Left kidney (tissue), 2 donors: ENCODE data around the gene ICOSLG. TPM values are rescaled to one million over a fixed set of nuclear protein-coding genes. Genes with fewer than 3 reads are reported as not detected.
"Not testable (repeated sequence)": the region's sequence is repeated elsewhere in the genome, so short reads cannot be mapped to it uniquely, and the experiment has no call there.

Experiments
- DNase-seq: peaks from one replicate; pipeline ENCODE4 v3.0.0-alpha.2; 2013
- polyA plus RNA-seq: library from polyadenylated mRNA; unstranded; fragments of 120-200 nt; gene quantifications from one replicate; pipeline ENCODE4 v1.2.1, GENCODE V29; 2013; ENCODE audit not compliant: insufficient read length

Gene ICOSLG
- polyA plus RNA-seq, 1 donor = 7.3 TPM

- DNase-seq = not testable (repeated sequence)
These were observed 58.5 kb downstream of the ICOSLG start for GRCh38 chr21:44182202-44182601.

- not testable (repeated sequence) for DNase-seq
These were observed 59.2 kb downstream of the ICOSLG start for GRCh38 chr21:44181506-44181905.

- not testable (repeated sequence) for DNase-seq
These were observed 64.6 kb downstream of the ICOSLG start for GRCh38 chr21:44176127-44176526.

GRCh38 chr21:44175189-44175588 is 65.6 kb downstream of the ICOSLG start:
- not testable (repeated sequence) for DNase-seq

Other genes with a start within 250 kb of the ICOSLG start
- gene TRAPPC10, start 228.6 kb downstream of the ICOSLG start, polyA plus RNA-seq = 50.9 TPM
- 3.8 TPM for gene PWP2, start 133.5 kb downstream of the ICOSLG start, polyA plus RNA-seq
- 27.2 TPM for gene GATD3, start 107.3 kb downstream of the ICOSLG start, polyA plus RNA-seq
- gene DNMT3L, start 21.0 kb upstream of the ICOSLG start, polyA plus RNA-seq = not detected
- gene AIRE, start 44.9 kb upstream of the ICOSLG start, polyA plus RNA-seq = 0.42 TPM
- gene PFKL, start 59.1 kb upstream of the ICOSLG start, polyA plus RNA-seq = 117 TPM
- gene CFAP410, start 98.4 kb upstream of the ICOSLG start, polyA plus RNA-seq = 18.2 TPM
- gene TRPM2, start 112.7 kb upstream of the ICOSLG start, polyA plus RNA-seq = 0.57 TPM
- gene LRRC3, start 214.6 kb upstream of the ICOSLG start, polyA plus RNA-seq = 4.6 TPM